H1 (cell line): ENCODE results near the gene GLRA2. TPM values are rescaled to one million over a fixed set of nuclear protein-coding genes. Genes with fewer than 3 reads are reported as not detected.

Experiments
- SIX5 ChIP-seq: IDR thresholded peaks from 2 replicates; pipeline ENCODE4 v1.6.1; 2011; ENCODE audit warnings: mild to moderate bottlenecking, low read depth, low read length
- SP1 ChIP-seq: IDR thresholded peaks from 2 replicates; pipeline ENCODE4 v1.6.1; 2011; ENCODE audit warnings: low read depth, low read length
- polyA plus RNA-seq, 7 experiments: library from polyadenylated mRNA; depleted of rRNA in 3 of 7; stranded (reverse) in 5 of 7; unstranded in 2 of 7; fragments of >200 nt in 5 of 7; fragments of 200-250 nt in 2 of 7; gene quantifications; 1 replicate in 5 of 7; 2 replicates in 1 of 7; 4 replicates in 1 of 7; pipeline versions ENCODE4 v1.2.1 to v1.2.3, GENCODE V29; 2011 to 2013; ENCODE audit warnings: missing spikeins in 2 of 7, mixed read lengths in 2 of 7
- total RNA-seq: library from RNA; stranded (reverse); fragmentation: NEBNext Ultra II Directional; extraction: Animal tissue kit (Norgen Biotek cat#: 25700); gene quantifications from 2 replicates; pipeline ENCODE4 v1.2.1, GENCODE V29; 2021
- TF ChIP-seq, protein P1 (sequence below): IDR thresholded peaks from 2 replicates; pipeline ENCODE4 v1.6.1; 2012; ENCODE audit warnings: inconsistent platforms

The GLRA2 gene
- total and polyA plus RNA-seq, 2 of the 8 experiments (the other 6 are each of a cell fraction or from before 2014, with no cell fraction given), result not detected

DNA sequence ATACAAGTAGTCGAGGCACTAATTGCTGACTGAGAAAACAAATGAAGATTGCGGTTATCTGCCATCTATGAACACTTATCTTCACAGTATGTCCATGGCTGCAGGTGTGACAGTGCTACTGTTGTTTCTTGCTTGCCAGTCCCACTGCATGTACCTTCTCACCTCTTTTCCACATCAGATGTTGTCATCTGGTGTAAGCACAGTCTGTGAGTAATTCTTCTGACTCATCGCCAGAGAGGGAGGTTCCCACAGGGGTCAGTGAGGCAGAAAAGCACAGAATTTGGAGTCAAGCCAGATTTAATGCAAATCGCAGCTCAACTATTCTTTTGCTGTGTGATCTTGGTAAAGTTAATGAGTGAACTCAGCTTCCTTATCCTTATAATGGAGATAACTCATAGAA lies 144.4 kb downstream of the GLRA2 start (continued):
- TF ChIP-seq, protein P1, sequence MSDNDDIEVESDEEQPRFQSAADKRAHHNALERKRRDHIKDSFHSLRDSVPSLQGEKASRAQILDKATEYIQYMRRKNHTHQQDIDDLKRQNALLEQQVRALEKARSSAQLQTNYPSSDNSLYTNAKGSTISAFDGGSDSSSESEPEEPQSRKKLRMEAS, result no peak
- no peak for TF ChIP-seq SIX5
- no peak for TF ChIP-seq SP1
